ENCODE measurements around the gene SVOPL. TPM values are rescaled to one million over a fixed set of nuclear protein-coding genes. Genes with fewer than 3 reads are reported as not detected.

The SVOPL gene
- total RNA-seq, 2 donors from 2014 or later, result 1.5 to 2.4 TPM

DNA sequence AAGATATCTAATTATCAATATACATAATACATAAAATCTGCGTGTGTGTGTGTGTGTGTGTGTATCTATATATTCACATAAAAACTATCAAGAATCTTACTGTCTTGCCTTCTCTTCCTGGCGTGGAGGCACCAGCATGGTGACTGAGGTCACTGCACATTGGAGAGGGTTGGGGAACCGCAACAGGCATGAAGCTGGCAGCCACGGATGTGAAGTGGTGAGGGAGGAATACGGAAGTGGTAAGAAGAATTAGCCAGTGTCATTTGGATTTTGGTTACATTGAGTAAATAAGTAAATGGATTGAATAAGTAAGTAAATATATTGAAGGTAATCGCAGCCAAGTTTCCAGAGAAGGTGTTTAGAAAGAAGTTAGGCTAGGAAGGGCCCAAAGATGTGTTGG, 156.0 kb downstream of the SVOPL start:
- ATAC-seq (no peak), DNase-seq (no peak)
- intact Hi-C loops (cut with DNase I, micrococcal nuclease), result no loop called here

Other genes with a start within 250 kb of the SVOPL start
- gene TRIM24, start 241.1 kb downstream of the SVOPL start, total RNA-seq, result 10 to 100 TPM; 20.0 to 20.3 TPM
- not detected for gene TMEM213, start 96.6 kb upstream of the SVOPL start, total RNA-seq
- gene ATP6V0A4, start 96.8 kb upstream of the SVOPL start, total RNA-seq, result not detected